A375 (cell line): ENCODE data around the gene RIOK1. TPM values are rescaled to one million over a fixed set of nuclear protein-coding genes. Genes with fewer than 3 reads are reported as not detected.

Experiments used
- total RNA-seq: library from RNA; depleted of rRNA; stranded (reverse); fragments of >200 nt; shearing (Covaris generic); gene quantifications from 2 replicates; pipeline ENCODE4 v1.2.3, GENCODE V29; 2014; rRNA removed

The RIOK1 gene
- total RNA-seq, result 39.5 and 41.5 TPM in 2 replicates

GRCh38 chr6:7389451-7390225 is at the start of gene RIOK1, which contains the start of gene CAGE1:
RIOK1 (plus strand) TSS chr6:7389808; CDS start chr6:7390003, 195 bp downstream.
CAGE1 (minus strand) TSS chr6:7389742; CDS start chr6:7387173, 2,569 bp downstream.

Other genes with a start within 250 kb of the RIOK1 start
- 39.0 and 46.6 TPM in 2 replicates for gene SSR1, start 76.6 kb upstream of the RIOK1 start, total RNA-seq
- gene CAGE1, start 66 bp upstream of the RIOK1 start, total RNA-seq, result 0.03 and 0.15 TPM in 2 replicates
- 6.9 and 7.9 TPM in 2 replicates for gene DSP, start 151.9 kb downstream of the RIOK1 start, total RNA-seq
- gene SNRNP48, start 200.4 kb downstream of the RIOK1 start, total RNA-seq, result 9.5 and 13.1 TPM in 2 replicates